Lower leg skin (tissue), 3 donors: ENCODE results near the gene CD63.

Experiments
- CTCF ChIP-seq, 3 donors: fragments of 450-650 bp; IDR thresholded peaks; one replicate each; pipeline ENCODE4 v1.5.1; 2016; ENCODE audit warnings: antibody characterized with exemption in 3 of 3, mild to moderate bottlenecking in 3 of 3, moderate library complexity in 2 of 3
- POLR2A ChIP-seq, 2 donors: fragments of 450-650 bp; IDR thresholded peaks; one replicate each; pipeline ENCODE4 v1.6.1; 2016 to 2017; ENCODE audit warnings: antibody characterized with exemption in 2 of 2, mild to moderate bottlenecking in 1 of 2, moderate library complexity in 1 of 2

- TF ChIP-seq POLR2A (IDR thresholded peaks at IDR 0.05) = no peak
- TF ChIP-seq CTCF (IDR thresholded peaks at IDR 0.05) = no peak
Measured at GRCh38 chr12:55683676-55684075, 45.1 kb downstream of the CD63 start.
